Prostate gland (tissue), 2 donors: ENCODE data around the gene CHDH. TPM values are rescaled to one million over a fixed set of nuclear protein-coding genes. Genes with fewer than 3 reads are reported as not detected.

ENCODE experiments used
- DNase-seq: peaks from one replicate; pipeline ENCODE4 v3.0.0-alpha.2; 2019; ENCODE audit warnings: low spot score
- H3K27ac ChIP-seq, 2 donors: fragments of 200-600 bp; sonication (generic); 2 replicates each; pipeline ENCODE4 v1.5.1; 2017 to 2019
- H3K27me3 ChIP-seq: fragments of 200-600 bp; sonication (generic); replicated peaks from 2 replicates; pipeline ENCODE4 v1.5.1; 2019; ENCODE audit not compliant: insufficient read depth
- H3K36me3 ChIP-seq, 2 donors: fragments of 200-600 bp; sonication (generic); 1 replicate in 1 of 2; 2 replicates in 1 of 2; pipeline versions ENCODE4 v1.5.1 to v1.8.1; 2017 to 2019
- H3K4me1 ChIP-seq: fragments of 200-600 bp; sonication (generic); replicated peaks from 2 replicates; pipeline ENCODE4 v1.5.1; 2019
- H3K4me3 ChIP-seq, 2 donors: fragments of 200-600 bp; sonication (generic); 2 replicates each; pipeline ENCODE4 v1.5.1; 2017 to 2019
- H3K9me3 ChIP-seq: fragments of 200-600 bp; sonication (generic); 2 replicates; pipeline ENCODE4 v1.5.1; 2017
- POLR2A ChIP-seq: fragments of 450-650 bp; IDR thresholded peaks from one replicate; pipeline ENCODE4 v1.6.1; 2016; ENCODE audit warnings: antibody characterized with exemption, mild to moderate bottlenecking
- POLR2AphosphoS5 ChIP-seq: sonication (generic); formaldehyde crosslinking; IDR thresholded peaks from one replicate; pipeline ENCODE4 v1.6.1; 2017; ENCODE audit warnings: antibody characterized with exemption
- WGBS: methylation state at CpG from one replicate; pipeline ENCODE4 v1.1.5; 2018; 5-methylcytosine and 5-hydroxymethylcytosine counted together
- intact Hi-C: fragments of 100-400 bp; cut with DNase I; formaldehyde crosslinking; loops from one replicate; pipeline ENCODE4 v1.14.2; 2022
- total RNA-seq, 2 donors: library from RNA; depleted of rRNA; stranded (reverse); fragments of >200 nt; gene quantifications; one replicate each; pipeline ENCODE4 v1.1.0, GENCODE V29; 2016
- TF ChIP-seq, protein P1 (sequence below), 4 experiments: fragments of 200-600 bp in 2 of 4; fragments of 450-650 bp in 2 of 4; sonication (generic) in 2 of 4; IDR thresholded peaks; 1 replicate in 3 of 4; 2 replicates in 1 of 4; pipeline ENCODE4 v1.5.1; 2016 to 2019; ENCODE audit warnings: antibody characterized with exemption in 4 of 4, mild to moderate bottlenecking in 2 of 4, moderate library complexity in 2 of 4

The CHDH gene
- total RNA-seq, 2 donors from 2014 or later, result 40.2 to 43.9 TPM

DNA sequence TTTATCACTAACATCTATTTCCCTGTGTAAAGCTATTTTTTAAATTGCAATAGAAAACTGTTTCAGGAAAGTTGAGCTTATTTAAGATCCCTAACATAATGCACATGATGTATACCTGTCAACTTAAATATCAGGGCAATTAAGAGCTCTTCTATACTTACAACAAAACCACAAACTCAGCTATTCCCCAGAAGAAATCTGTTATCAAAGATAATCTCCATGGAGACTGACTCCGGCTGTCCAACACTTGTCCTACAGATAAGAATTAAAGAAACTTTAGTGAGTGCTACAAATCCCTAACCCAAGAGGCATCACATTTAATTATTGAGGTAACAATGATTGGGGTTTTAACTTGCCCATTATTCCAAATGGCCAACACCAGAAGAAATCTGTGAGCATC is 42.0 kb upstream of the CHDH start:
- DNase-seq, result no peak
- no peak overlapping the region for H3K4me3 ChIP-seq
- H3K4me1 ChIP-seq, result no peaks in the 10 kb centered on the region
- intact Hi-C loops, result no loop called here
- H3K36me3 ChIP-seq, result no peaks in the 10 kb centered on the region
- 76% methylated on average over 1 of the region's 1 CpG for WGBS
- H3K27ac ChIP-seq, result no peak overlapping the region
- H3K9me3 ChIP-seq, result no peaks in the 10 kb centered on the region
- TF ChIP-seq, protein P1, sequence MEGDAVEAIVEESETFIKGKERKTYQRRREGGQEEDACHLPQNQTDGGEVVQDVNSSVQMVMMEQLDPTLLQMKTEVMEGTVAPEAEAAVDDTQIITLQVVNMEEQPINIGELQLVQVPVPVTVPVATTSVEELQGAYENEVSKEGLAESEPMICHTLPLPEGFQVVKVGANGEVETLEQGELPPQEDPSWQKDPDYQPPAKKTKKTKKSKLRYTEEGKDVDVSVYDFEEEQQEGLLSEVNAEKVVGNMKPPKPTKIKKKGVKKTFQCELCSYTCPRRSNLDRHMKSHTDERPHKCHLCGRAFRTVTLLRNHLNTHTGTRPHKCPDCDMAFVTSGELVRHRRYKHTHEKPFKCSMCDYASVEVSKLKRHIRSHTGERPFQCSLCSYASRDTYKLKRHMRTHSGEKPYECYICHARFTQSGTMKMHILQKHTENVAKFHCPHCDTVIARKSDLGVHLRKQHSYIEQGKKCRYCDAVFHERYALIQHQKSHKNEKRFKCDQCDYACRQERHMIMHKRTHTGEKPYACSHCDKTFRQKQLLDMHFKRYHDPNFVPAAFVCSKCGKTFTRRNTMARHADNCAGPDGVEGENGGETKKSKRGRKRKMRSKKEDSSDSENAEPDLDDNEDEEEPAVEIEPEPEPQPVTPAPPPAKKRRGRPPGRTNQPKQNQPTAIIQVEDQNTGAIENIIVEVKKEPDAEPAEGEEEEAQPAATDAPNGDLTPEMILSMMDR (IDR thresholded peaks at IDR 0.05), result no peak
- TF ChIP-seq POLR2A (no peak), POLR2AphosphoS5 (no peak)
- H3K27me3 ChIP-seq, result no peaks in the 10 kb centered on the region

DNA sequence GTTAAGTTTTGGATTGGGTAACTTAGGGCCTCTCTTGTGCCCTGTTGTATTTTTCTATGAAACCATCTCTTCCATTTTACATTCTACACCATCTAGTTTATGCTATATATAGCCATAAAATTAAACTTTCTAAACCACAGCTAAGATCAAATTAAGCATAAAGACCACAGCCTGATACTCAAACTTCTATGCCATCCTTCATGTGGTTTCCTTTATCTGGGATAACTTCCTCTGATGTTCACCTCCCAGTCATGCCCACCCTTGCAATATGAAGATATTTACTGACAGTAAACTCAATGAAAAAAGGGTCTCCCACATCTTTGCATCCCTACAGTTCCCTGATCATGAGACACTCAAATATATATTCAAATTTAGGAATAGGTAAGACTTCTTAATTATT is 41.2 kb upstream of the CHDH start:
- Histone ChIP-seq H3K4me3 (no peak overlapping the region), H3K27me3 (no peaks in the 10 kb centered on the region), H3K9me3 (no peaks in the 10 kb centered on the region), H3K4me1 (no peaks in the 10 kb centered on the region), H3K36me3 (no peaks in the 10 kb centered on the region), H3K27ac (no peak overlapping the region)
- TF ChIP-seq, protein P1 (IDR thresholded peaks at IDR 0.05), result no peak
- no peak for TF ChIP-seq POLR2A
- no peak for TF ChIP-seq POLR2AphosphoS5
- intact Hi-C loops, result no loop called here
- DNase-seq, result no peak

DNA sequence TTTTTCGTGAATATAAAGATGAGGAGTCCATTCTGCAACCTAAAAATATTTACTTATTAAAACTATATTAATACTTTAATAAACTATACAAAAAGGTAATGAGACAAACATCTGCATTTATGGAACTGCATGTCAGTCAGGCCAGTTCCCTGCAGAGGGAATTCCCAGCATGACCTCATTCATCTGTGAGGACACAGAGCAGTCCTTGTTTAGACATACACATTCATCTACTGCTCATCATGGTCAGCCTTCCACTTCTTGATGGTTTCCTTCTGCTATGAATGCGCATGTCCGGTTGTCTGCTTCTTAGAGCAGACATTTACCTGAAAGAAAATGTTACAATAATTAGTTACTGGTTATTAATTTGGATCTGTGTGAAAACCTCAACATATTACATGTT is 39.0 kb upstream of the CHDH start:
- WGBS, result 89% methylated on average over 3 of the region's 3 CpGs
- intact Hi-C loops, result no loop called here
- H3K4me1 ChIP-seq, result peaks cover 6% of the 10 kb centered on the region
- DNase-seq, result no peak
- H3K36me3 ChIP-seq, result no peaks in the 10 kb centered on the region
- H3K9me3 ChIP-seq, result no peaks in the 10 kb centered on the region
- H3K27ac ChIP-seq, result no peak overlapping the region
- H3K27me3 ChIP-seq, result no peaks in the 10 kb centered on the region
- H3K4me3 ChIP-seq, result no peak overlapping the region
- TF ChIP-seq POLR2AphosphoS5, result no peak
- no peak for TF ChIP-seq POLR2A
- TF ChIP-seq, protein P1 (IDR thresholded peaks at IDR 0.05), result no peak

DNA sequence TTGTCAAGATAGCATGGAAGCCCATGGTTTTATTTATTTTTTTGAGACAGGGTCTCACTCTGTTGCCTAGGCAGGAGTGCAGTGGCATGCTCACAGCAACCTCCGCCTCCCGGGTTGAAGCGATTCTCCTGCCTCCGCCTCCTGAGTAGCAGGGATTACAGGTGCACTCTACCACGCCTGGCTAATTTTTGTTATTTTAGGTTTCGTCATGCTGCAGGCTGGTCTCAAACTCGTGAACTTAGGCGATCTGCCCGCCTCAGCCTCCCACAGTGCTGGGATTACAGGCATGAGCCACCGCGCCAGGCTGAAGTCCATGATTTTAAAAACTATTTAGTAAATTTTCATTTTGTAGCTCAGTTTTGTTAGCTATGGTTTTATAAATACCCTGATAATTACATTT is 38.4 kb upstream of the CHDH start:
- intact Hi-C loops, result no loop called here
- DNase-seq, result no peak
- no peaks in the 10 kb centered on the region for H3K36me3 ChIP-seq
- no peak overlapping the region for H3K27ac ChIP-seq
- no peaks in the 10 kb centered on the region for H3K9me3 ChIP-seq
- WGBS, result 96% methylated on average over 11 of the region's 11 CpGs
- no peaks in the 10 kb centered on the region for H3K27me3 ChIP-seq
- no peak overlapping the region for H3K4me3 ChIP-seq
- peaks cover 6% of the 10 kb centered on the region for H3K4me1 ChIP-seq
- TF ChIP-seq POLR2AphosphoS5, result no peak
- no peak for TF ChIP-seq POLR2A
- TF ChIP-seq, protein P1 (IDR thresholded peaks at IDR 0.05), result no peak

DNA sequence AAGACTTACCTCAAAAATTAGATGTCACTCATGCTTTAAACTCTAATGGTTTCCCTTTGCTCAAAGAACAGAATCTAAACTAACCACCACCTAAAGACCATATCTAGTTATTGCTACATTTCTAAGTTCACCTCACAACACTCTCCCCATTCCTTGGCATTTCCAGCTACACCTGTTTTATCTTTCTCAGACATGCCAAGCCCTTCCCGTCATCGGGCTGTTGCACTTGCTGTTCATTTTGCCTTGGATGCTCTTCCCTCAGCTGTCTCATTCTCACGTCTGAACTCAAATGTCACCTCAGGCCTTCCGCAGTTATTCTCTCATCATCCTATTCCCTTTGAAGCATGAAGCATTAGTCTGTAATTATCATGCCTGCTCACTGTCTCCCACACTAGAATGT is 36.8 kb upstream of the CHDH start:
- Histone ChIP-seq H3K36me3 (no peaks in the 10 kb centered on the region), H3K27ac (no peak overlapping the region), H3K4me3 (no peak overlapping the region), H3K27me3 (no peaks in the 10 kb centered on the region), H3K9me3 (no peaks in the 10 kb centered on the region), H3K4me1 (peaks cover 6% of the 10 kb centered on the region)
- 82% methylated on average over 4 of the region's 4 CpGs for WGBS
- no peak for DNase-seq
- intact Hi-C loops, result no loop called here
- TF ChIP-seq, protein P1 (IDR thresholded peaks at IDR 0.05), result no peak
